Upper lobe of right lung (tissue), 1 donor: ENCODE measurements around the gene GNB5. TPM values are rescaled to one million over a fixed set of nuclear protein-coding genes. Genes with fewer than 3 reads are reported as not detected.

Experiments
- ATAC-seq: fragments of 200-7000 bp; cut with Tn5 transposase; one replicate; pipeline ENCODE4 v1.9.1; 2020; ENCODE audit warnings: mild to moderate bottlenecking, moderate library complexity
- DNase-seq: peaks from one replicate; pipeline ENCODE4 v3.0.0-alpha.2; 2020
- H3K27ac ChIP-seq: fragments of 200-600 bp; one replicate; pipeline ENCODE4 v1.8.0; 2022
- H3K27me3 ChIP-seq: fragments of 200-600 bp; one replicate; pipeline ENCODE4 v1.8.0; 2022; ENCODE audit warnings: mild to moderate bottlenecking
- H3K36me3 ChIP-seq: fragments of 200-600 bp; one replicate; pipeline ENCODE4 v1.8.0; 2022
- H3K4me1 ChIP-seq: fragments of 200-600 bp; one replicate; pipeline ENCODE4 v1.8.0; 2022
- H3K4me3 ChIP-seq: fragments of 200-600 bp; one replicate; pipeline ENCODE4 v1.8.0; 2022; ENCODE audit warnings: mild to moderate bottlenecking
- H3K9me3 ChIP-seq: fragments of 200-600 bp; one replicate; pipeline ENCODE4 v1.8.0; 2022
- intact Hi-C: fragments of 100-400 bp; cut with DNase I; formaldehyde crosslinking; loops from one replicate; pipeline ENCODE4 v1.11.0; 2022
- total RNA-seq: library from RNA; stranded (reverse); fragmentation: NEBNext Ultra II Directional; extraction: Animal tissue kit (Norgen Biotek cat#: 25700); gene quantifications from one replicate; pipeline ENCODE4 v1.2.1, GENCODE V29; 2021
- TF ChIP-seq, protein P1 (sequence below): fragments of 200-600 bp; IDR thresholded peaks from one replicate; pipeline ENCODE4 v1.8.0; 2022; ENCODE audit warnings: antibody characterized with exemption
- donor health status: DM: no; HTN: yes; CAD: no; lungs with severe emphysema.

Gene GNB5
- total RNA-seq, 1 donor from 2014 or later: 16.7 TPM

DNA sequence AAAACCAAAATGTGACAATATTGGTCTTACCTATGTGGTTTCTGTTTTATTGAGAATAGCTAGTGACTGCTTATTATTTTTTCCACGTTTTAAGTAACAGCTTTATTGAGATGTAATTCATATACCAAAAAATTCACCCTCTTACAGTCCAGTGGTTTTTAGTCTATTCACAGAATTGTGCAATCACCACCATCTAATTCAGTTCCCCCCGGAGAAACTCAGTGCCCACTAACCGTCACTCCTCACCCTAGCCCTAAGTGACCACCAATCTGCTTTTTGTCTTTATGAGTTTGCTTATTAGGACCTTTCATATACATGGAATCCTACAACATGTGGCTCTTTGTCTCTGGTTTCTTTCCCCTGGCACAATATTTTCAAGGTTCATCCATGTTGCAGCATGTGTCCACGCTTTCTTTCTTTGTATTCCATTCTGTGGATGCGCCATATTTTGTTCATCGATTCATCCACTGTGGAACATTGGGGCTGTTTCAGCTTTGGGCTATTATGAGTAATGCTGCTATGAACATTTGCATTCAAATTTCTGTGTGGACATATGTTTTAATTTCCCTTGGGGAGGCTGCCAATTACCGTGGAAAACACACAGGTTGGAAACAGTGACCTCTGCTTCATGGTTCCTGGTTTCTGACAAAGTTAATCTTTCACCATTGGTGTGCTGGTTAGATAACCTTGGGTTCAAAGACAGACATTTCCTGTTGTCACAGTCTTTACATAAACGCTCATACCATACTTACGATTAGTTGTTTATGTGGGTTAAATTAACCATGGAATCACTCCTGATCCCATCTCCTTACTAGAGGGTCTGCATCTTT is 75.4 kb downstream of the GNB5 start:
- H3K27me3 ChIP-seq: peaks cover 21% of the 10 kb centered on the region
- no peak for DNase-seq
- H3K27ac ChIP-seq: no peak overlapping the region
- TF ChIP-seq, protein P1, sequence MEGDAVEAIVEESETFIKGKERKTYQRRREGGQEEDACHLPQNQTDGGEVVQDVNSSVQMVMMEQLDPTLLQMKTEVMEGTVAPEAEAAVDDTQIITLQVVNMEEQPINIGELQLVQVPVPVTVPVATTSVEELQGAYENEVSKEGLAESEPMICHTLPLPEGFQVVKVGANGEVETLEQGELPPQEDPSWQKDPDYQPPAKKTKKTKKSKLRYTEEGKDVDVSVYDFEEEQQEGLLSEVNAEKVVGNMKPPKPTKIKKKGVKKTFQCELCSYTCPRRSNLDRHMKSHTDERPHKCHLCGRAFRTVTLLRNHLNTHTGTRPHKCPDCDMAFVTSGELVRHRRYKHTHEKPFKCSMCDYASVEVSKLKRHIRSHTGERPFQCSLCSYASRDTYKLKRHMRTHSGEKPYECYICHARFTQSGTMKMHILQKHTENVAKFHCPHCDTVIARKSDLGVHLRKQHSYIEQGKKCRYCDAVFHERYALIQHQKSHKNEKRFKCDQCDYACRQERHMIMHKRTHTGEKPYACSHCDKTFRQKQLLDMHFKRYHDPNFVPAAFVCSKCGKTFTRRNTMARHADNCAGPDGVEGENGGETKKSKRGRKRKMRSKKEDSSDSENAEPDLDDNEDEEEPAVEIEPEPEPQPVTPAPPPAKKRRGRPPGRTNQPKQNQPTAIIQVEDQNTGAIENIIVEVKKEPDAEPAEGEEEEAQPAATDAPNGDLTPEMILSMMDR: no peak
- H3K4me1 ChIP-seq: peaks cover 9% of the 10 kb centered on the region
- no peak overlapping the region for H3K4me3 ChIP-seq
- no peaks in the 10 kb centered on the region for H3K9me3 ChIP-seq
- intact Hi-C loops: no loop called here
- no peak for ATAC-seq
- no peaks in the 10 kb centered on the region for H3K36me3 ChIP-seq

DNA sequence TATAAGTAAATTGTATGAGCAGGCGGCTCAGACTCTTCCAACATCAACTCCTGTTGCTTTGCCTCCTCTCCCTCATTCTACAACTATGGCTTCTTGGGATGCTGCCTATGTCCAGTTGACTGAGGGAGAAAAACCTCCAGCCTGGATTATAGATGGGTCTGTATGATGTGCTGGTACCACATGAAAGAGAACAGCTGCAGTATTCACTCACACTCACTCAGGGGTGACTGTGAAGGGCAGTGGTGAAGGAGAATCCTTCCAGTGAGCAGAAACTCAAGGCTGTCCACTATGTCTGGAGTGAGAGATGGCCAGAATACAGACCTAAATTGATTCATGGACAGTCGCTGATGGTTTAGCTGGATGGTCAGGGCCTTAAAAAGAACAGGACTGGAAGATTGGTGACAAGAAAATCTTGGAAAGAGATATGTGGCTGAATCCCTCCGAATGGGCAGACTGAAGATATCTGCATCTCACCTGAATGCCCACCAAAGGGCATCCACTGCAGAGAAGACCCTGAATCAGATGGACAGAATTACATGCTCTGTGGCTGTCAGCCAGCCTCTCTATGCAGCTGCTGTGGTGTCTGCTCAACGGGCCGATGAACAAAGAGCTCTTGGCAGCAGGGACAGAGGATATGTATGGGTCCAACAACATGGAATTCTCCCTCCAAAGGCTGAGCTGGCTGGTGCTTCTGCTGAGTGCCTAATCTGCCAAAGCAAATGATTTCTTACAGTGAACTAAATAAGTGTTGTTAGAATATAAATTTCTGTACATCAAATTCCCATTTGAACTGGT is 76.7 kb downstream of the GNB5 start:
- Histone ChIP-seq H3K36me3 (no peaks in the 10 kb centered on the region), H3K9me3 (no peaks in the 10 kb centered on the region), H3K27ac (no peak overlapping the region), H3K27me3 (peaks cover 31% of the 10 kb centered on the region), H3K4me3 (no peak overlapping the region), H3K4me1 (peaks cover 9% of the 10 kb centered on the region)
- DNase-seq (no peak), ATAC-seq (no peak)
- TF ChIP-seq, protein P1: no peak
- intact Hi-C loops: no loop called here

DNA sequence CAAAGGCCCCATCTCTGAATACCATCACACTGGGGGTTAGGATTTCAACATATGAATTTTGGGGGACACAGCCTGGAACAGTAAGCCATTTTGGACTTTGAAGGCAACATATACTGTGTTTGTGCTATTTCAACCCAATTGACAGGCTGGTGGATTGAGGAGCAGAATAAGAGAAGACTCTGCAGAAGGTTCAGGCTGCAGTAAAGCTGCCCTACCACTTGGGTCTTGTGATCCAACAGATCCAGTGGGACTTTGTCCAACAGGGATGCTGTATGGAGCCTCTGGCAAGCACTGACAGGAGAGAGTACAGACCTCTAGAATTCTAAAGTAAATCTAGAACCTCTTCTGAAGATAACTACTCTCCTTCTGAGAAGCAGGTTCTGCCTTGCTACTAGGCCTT is 77.5 kb downstream of the GNB5 start:
- Histone ChIP-seq H3K9me3 (no peaks in the 10 kb centered on the region), H3K4me1 (peaks cover 9% of the 10 kb centered on the region), H3K4me3 (no peak overlapping the region), H3K27me3 (peaks cover 35% of the 10 kb centered on the region), H3K27ac (no peak overlapping the region), H3K36me3 (no peaks in the 10 kb centered on the region)
- TF ChIP-seq, protein P1: no peak
- no peak for ATAC-seq
- intact Hi-C loops: no loop called here
- DNase-seq: no peak

DNA sequence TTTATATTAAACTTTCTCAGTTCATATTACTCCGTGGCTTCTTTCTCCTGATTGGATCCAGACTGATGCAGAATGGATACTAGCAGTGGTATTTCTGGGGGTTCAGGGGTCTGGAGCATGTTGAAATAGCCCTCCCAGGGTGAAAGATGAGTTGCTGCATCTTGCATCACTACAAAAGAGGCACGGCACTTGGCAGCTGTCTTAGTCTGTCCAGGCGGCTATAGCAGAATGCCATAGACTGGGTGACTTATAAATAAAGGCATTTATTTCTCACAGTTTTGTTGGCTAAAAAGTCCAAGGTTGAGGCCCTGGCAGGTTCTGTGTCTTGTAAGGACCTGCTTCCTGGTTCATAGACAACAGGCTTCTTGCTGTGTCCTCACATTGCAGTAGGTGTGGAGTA is 78.0 kb downstream of the GNB5 start:
- H3K27ac ChIP-seq: no peak overlapping the region

DNA sequence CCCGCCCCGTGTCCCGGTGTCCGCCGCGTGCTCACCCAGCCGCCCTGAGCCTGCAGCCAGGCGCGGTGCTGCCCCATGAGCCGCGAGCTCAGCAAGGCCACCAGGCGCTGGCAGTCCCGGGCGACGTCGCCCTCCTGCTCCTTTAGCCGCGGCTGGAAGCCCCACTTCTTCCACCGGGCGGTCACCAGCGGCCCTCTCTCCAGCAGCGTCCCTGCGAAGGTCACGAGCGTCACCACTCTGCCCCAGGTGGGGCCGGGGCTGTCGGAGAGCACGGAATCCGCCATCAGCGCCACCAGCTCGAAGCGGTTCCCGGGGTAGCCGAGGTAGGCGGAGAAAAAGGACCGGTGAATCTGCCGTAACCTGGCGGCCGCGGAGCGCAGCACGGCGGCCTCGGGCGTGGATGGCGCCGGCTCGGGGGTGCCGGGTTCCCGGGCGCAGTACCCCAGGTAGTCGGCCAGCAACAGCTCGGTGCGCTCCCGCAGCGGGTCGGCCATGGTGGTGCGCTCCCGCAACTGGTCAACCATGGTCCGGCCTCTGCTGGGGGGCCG is 78.9 kb downstream of the GNB5 start:
- intact Hi-C loops: no loop called here
- H3K9me3 ChIP-seq: no peaks in the 10 kb centered on the region
- H3K27ac ChIP-seq: no peak overlapping the region
- H3K4me1 ChIP-seq: peaks cover 9% of the 10 kb centered on the region
- ATAC-seq (peak; percentile 80), DNase-seq (peak; percentile 73)
- H3K4me3 ChIP-seq: peak overlapping the region; percentile 45
- H3K27me3 ChIP-seq: peaks cover 35% of the 10 kb centered on the region
- H3K36me3 ChIP-seq: no peaks in the 10 kb centered on the region
- TF ChIP-seq, protein P1: no peak

More for the DNA sequence above, 78.0 kb downstream of the GNB5 start:
- DNase-seq (no peak), ATAC-seq (no peak)
- Histone ChIP-seq H3K4me1 (peaks cover 9% of the 10 kb centered on the region), H3K27me3 (peaks cover 35% of the 10 kb centered on the region), H3K9me3 (no peaks in the 10 kb centered on the region), H3K36me3 (no peaks in the 10 kb centered on the region), H3K4me3 (no peak overlapping the region)
- intact Hi-C loops: no loop called here
- TF ChIP-seq, protein P1: no peak
